ENCODE results near the gene ADGRG1. TPM values are rescaled to one million over a fixed set of nuclear protein-coding genes. Genes with fewer than 3 reads are reported as not detected.

ADGRG1 gene
- total RNA-seq, 6 experiments from 2014 or later, result 1.8 to 4.2 (median 3.4) TPM

DNA sequence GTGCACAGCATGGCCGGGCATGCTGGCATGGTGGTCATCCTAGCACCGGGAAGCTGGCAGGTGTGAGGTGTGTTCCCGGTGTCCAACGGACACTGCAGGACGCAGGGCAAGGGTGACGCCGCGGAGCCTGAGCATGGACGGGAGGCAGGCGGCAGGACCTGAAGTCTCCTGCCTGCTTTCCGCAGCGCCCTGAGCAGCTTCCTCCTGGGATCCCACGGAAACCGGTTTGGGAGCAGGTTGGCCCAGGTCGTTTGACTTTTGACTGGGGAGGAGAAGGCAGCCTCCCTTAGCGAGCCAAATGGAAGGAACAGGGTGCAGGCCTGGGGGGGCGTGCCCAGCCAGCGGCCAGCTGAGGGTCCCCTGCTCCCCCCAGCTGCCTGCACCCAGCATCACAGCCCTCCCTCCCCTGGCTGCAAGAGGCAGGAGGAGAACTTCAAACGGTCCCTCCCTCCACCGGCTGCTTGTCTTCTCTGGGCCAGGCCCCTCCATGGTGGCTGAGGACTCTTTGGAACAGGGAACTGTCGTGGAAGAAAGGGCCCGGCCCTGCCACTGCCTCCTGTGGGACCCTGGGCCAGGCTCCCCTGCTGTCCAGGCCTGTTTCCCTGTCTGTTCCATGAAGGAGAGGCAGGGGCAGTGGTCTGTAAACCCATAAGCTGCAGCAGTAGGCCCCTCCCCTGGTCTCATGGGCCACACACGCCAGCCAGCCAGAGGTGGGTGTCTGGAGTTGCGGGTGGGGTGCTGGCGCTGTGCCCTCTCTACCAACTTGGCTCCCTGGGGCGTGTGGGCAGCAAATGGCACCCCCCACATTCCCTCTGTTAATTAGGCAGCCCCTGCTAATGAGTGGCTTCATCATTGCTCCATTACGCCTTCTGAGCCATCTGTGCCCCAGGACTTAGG is 7.8 kb upstream of the ADGRG1 start:
- Histone ChIP-seq H3K4me3 (no peak overlapping the region), H3K4me1 (no peaks in the 10 kb centered on the region), H3K36me3 (no peaks in the 10 kb centered on the region), H3K27ac (no peak overlapping the region), H3K27me3 (no peaks in the 10 kb centered on the region), H3K9me3 (no peaks in the 10 kb centered on the region)
- 38% methylated on average over 2 of the region's 27 CpGs for WGBS (ENCODE audit: insufficient coverage, low coverage, low lambda C conversion rate, missing lambda C conversion rate)
- intact Hi-C loops (cut with DNase I), result no loop called here
- no peak for ATAC-seq
- TF ChIP-seq CTCF (IDR thresholded peaks at IDR 0.05) (no peak), POLR2A (IDR thresholded peaks at IDR 0.05) (no peak)
- no peak for DNase-seq

DNA sequence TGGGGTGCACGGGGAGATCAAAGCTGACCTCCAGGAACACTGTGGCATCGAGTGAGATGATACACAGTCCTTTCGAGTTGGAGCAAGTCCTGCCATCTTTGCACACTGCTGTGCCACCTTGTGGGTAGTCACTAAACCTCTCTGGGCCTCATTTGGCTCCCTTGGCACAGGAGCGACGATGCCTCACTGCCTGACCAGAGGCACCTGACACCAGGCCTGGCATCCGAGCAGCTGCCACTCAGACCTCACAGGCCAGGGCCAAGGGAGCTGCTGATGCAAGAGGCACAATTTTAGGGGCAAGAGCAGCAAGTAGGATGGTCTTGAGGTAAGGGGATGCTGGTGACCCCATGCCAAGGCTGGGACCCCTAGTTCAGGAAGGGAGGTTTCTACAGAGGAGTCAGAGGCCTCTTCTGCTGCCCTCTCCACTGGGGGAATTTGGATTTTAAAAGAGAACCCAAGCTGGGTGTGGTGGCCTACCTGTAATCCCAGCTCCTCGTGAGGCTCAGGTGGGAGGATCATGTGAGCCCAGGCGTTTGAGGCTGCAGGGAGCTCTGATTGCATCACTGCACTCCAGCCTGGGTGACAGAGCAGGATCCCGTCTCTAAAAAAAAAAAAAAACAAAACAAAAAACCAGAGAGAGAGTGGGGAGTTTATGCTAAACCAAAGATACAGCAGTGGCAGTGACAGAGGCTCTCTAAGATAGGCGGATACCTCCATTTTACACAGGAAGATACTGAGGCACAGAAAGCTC is 6.7 kb upstream of the ADGRG1 start:
- no peaks in the 10 kb centered on the region for H3K4me1 ChIP-seq
- DNase-seq, result no peak
- no peaks in the 10 kb centered on the region for H3K9me3 ChIP-seq
- no peaks in the 10 kb centered on the region for H3K36me3 ChIP-seq
- no peaks in the 10 kb centered on the region for H3K27me3 ChIP-seq
- intact Hi-C loops (cut with DNase I), result no loop called here
- WGBS (ENCODE audit: insufficient coverage, low coverage, low lambda C conversion rate, missing lambda C conversion rate), result 0% methylated on average over 2 of the region's 10 CpGs
- no peak overlapping the region for H3K4me3 ChIP-seq
- TF ChIP-seq POLR2A (IDR thresholded peaks at IDR 0.05), result no peak
- TF ChIP-seq CTCF (IDR thresholded peaks at IDR 0.05), result no peak
- H3K27ac ChIP-seq, result no peak overlapping the region
- ATAC-seq, result no peak

GRCh38 chr16:57622361-57623250 is 5.8 kb upstream of the ADGRG1 start:
- Histone ChIP-seq H3K4me1 (no peaks in the 10 kb centered on the region), H3K4me3 (no peak overlapping the region), H3K27me3 (no peaks in the 10 kb centered on the region), H3K36me3 (no peaks in the 10 kb centered on the region), H3K27ac (no peak overlapping the region), H3K9me3 (no peaks in the 10 kb centered on the region)
- DNase-seq, result no peak
- peak in 1 of 4 donors; percentile 30 for ATAC-seq
- WGBS (ENCODE audit: insufficient coverage, low coverage, low lambda C conversion rate, missing lambda C conversion rate), result no CpG with 5 or more reads among the region's 16 CpGs
- intact Hi-C loops (cut with DNase I), result no loop called here
- TF ChIP-seq CTCF (IDR thresholded peaks at IDR 0.05), result no peak
- no peak for TF ChIP-seq POLR2A (IDR thresholded peaks at IDR 0.05)

DNA sequence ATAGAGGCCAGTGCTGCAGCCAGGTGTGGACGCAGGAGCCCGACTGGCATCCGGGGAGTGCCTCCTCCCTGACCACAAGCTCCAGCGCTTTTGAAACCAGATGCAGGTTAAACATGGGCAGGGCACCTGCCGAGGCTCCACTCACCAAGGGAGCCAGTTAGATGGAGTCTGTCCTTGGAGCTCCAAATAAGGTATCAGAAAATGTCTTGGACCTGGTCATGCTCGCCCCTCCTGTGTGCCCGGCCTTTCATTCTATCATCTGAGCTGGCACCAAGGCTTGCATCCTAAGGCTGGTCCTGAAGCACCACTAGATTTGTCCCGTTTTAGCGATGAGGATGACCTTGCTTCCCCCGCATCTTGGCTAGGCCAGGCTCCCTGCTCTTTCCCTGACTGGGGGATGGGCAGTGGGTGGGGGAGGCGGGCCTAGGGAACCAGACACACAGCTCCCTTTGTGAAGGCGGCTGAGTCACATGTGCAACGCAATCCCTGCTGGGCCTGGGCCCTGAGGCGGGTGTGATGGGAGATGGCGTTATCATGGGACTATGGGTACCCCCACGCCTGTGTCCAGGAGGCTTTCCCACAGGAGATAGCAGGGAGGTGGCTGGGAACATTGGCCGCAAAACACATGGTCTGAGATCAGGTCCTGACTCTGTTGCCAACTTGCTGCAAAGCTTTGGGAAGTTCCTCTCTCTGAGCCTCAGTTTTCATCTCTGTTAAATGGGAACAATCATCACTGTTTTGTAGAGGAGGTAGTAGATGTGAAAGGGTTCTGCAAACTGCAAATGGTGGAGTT is 5.0 kb upstream of the ADGRG1 start:
- ATAC-seq (no peak), DNase-seq (no peak)
- WGBS (ENCODE audit: insufficient coverage, low coverage, low lambda C conversion rate, missing lambda C conversion rate), result 50% methylated on average over 2 of the region's 17 CpGs
- intact Hi-C loops (cut with DNase I), result no loop called here
- Histone ChIP-seq H3K4me3 (no peak overlapping the region), H3K27ac (no peak overlapping the region), H3K27me3 (no peaks in the 10 kb centered on the region), H3K4me1 (no peaks in the 10 kb centered on the region), H3K9me3 (no peaks in the 10 kb centered on the region), H3K36me3 (no peaks in the 10 kb centered on the region)
- TF ChIP-seq CTCF (IDR thresholded peaks at IDR 0.05) (no peak), POLR2A (IDR thresholded peaks at IDR 0.05) (no peak)
